GM19438 (cell line): ENCODE measurements around the gene STAT1.

ENCODE experiments used
- ATAC-seq: cut with Tn5 transposase; IDR thresholded peaks from one replicate; pipeline ENCODE4 v1.9.1; 2021; ENCODE audit warnings: low read depth; ENCODE audit not compliant: unreplicated experiment

The STAT1 gene

GRCh38 chr2:190986221-190986953 is 27.6 kb downstream of the STAT1 start:
- no peak for ATAC-seq

- ATAC-seq, result no peak
Measured at GRCh38 chr2:190984595-190984994, 29.4 kb downstream of the STAT1 start.

GRCh38 chr2:190982262-190983034 is 31.5 kb downstream of the STAT1 start:
- ATAC-seq, result no peak

GRCh38 chr2:190981733-190982132 is 32.2 kb downstream of the STAT1 start:
- no peak for ATAC-seq

GRCh38 chr2:190981333-190981732 is 32.6 kb downstream of the STAT1 start:
- ATAC-seq, result no peak

- ATAC-seq, result no peak
Measured at GRCh38 chr2:190980630-190981209, 33.3 kb downstream of the STAT1 start.

GRCh38 chr2:190979906-190980629 is 33.9 kb downstream of the STAT1 start:
- ATAC-seq, result no peak

GRCh38 chr2:190978389-190979053 is 35.5 kb downstream of the STAT1 start:
- no peak for ATAC-seq

GRCh38 chr2:190977505-190977904 is 36.5 kb downstream of the STAT1 start:
- no peak for ATAC-seq

- no peak for ATAC-seq
Measured at GRCh38 chr2:190976521-190976920, 37.5 kb downstream of the STAT1 start.

- no peak for ATAC-seq
Measured at GRCh38 chr2:190974629-190975361, 39.2 kb downstream of the STAT1 start.

GRCh38 chr2:190973726-190974628 is 40.0 kb downstream of the STAT1 start:
- ATAC-seq, result no peak

- no peak for ATAC-seq
Measured at GRCh38 chr2:190973262-190973661, 40.7 kb downstream of the STAT1 start.

- no peak for ATAC-seq
Measured at GRCh38 chr2:190972846-190973245, 41.1 kb downstream of the STAT1 start.

- ATAC-seq, result no peak
Measured at GRCh38 chr2:190972213-190972612, 41.8 kb downstream of the STAT1 start.

GRCh38 chr2:190970873-190971506 is 43.0 kb downstream of the STAT1 start:
- no peak for ATAC-seq

- no peak for ATAC-seq
Measured at GRCh38 chr2:190970160-190970559, 43.8 kb downstream of the STAT1 start.

GRCh38 chr2:190968522-190968921 is 45.4 kb downstream of the STAT1 start:
- ATAC-seq, result no peak
